GM12892 (cell line): ENCODE measurements around the gene DLG1.

Experiments
- POLR2A ChIP-seq: IDR thresholded peaks from 2 replicates; pipeline ENCODE4 v1.6.1; 2011; ENCODE audit warnings: low read depth, low read length, control low read depth
- POLR2AphosphoS5 ChIP-seq: IDR thresholded peaks from 2 replicates; pipeline ENCODE4 v1.6.1; 2011; ENCODE audit warnings: low read depth, low read length, control low read depth
- TAF1 ChIP-seq: IDR thresholded peaks from 2 replicates; pipeline ENCODE4 v1.6.1; 2011; ENCODE audit warnings: low read depth, mild to moderate bottlenecking, control low read depth, low read length, borderline replicate concordance

DNA sequence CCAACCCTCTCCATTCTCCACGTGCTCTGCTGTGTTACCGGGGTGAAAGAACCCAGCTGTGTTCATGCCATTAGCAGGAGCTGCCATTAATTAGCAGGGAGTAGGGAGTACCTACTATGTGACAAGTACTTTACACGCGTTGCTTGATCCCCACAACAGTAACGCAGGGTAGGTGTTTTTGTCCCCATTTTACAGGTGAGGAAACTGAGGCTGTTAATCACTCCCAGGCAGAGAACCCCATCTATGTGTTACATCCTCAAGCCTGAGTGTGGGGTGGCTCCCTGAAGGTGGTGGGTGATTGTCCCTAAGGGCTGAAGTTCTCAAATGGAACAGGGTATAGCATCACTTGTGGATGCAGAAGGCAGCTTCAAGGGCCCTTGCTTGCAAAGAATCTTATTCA, 291.6 kb downstream of the DLG1 start:
- no peak for TF ChIP-seq TAF1
- no peak for TF ChIP-seq POLR2A
- TF ChIP-seq POLR2AphosphoS5, result no peak
